K562 (cell line): Measurements from ENCODE around the gene LAMTOR1. TPM values are rescaled to one million over a fixed set of nuclear protein-coding genes. Genes with fewer than 3 reads are reported as not detected.

Source experiments
- ARID2 ChIP-seq: fragments of 450-650 bp; IDR thresholded peaks from 2 replicates; pipeline ENCODE4 v1.6.1; 2017; ENCODE audit warnings: antibody characterized with exemption, mild to moderate bottlenecking
- ATF4 ChIP-seq: fragments of 450-650 bp; formaldehyde crosslinking; IDR thresholded peaks from 2 replicates; pipeline ENCODE4 v1.4.0; 2022; ENCODE audit warnings: mild to moderate bottlenecking, moderate library complexity
- ETV6 ChIP-seq, 3 experiments: fragments of 150-350 bp in 1 of 3; sonication (generic) in 1 of 3; formaldehyde crosslinking in 1 of 3; IDR thresholded peaks; 2 replicates each; pipeline versions ENCODE4 v1.6.1 to v1.8.0; 2014 to 2022; ENCODE audit warnings: borderline replicate concordance in 2 of 3, low read depth in 2 of 3, antibody characterized with exemption in 1 of 3, low read length in 1 of 3, mild to moderate bottlenecking in 1 of 3, missing genetic modification reagents in 1 of 3
- HINFP ChIP-seq: fragments of 450-650 bp; conservative IDR thresholded peaks from 2 replicates; pipeline ENCODE4 v1.6.1; 2016; ENCODE audit warnings: missing genetic modification characterization, low read depth, mild to moderate bottlenecking, control low read depth, missing compliant biosample characterization
- JUND ChIP-seq, 2 experiments: IDR thresholded peaks; 2 replicates in 1 of 2; 3 replicates in 1 of 2; pipeline ENCODE4 v1.6.1; 2011; ENCODE audit warnings: borderline replicate concordance in 2 of 2, low read depth in 2 of 2, low read length in 2 of 2, improper control_type of control experiment in 1 of 2, missing biosample characterization in 1 of 2, missing genetic modification characterization in 1 of 2, missing genetic modification reagents in 1 of 2
- MNT ChIP-seq, 2 experiments: fragments of 450-650 bp; conservative IDR thresholded peaks; 2 replicates each; pipeline ENCODE4 v1.6.1; 2017; ENCODE audit warnings: mild to moderate bottlenecking in 2 of 2, moderate library complexity in 2 of 2
- PHF8 ChIP-seq: fragments of 200-600 bp; sonication (generic); IDR thresholded peaks from 2 replicates; pipeline ENCODE4 v1.6.1; 2012; ENCODE audit warnings: mixed run types, mild to moderate bottlenecking, inconsistent platforms, low read length, moderate library complexity, borderline replicate concordance
- POU5F1 ChIP-seq: fragments of 150-350 bp; IDR thresholded peaks from 2 replicates; pipeline ENCODE4 v1.6.1; 2014; ENCODE audit warnings: borderline replicate concordance, low read length, low read depth, mild to moderate bottlenecking; ENCODE audit not compliant: partially characterized antibody
- RB1 ChIP-seq: fragments of 450-650 bp; IDR thresholded peaks from 2 replicates; pipeline ENCODE4 v1.6.1; 2017; ENCODE audit warnings: low read depth, mild to moderate bottlenecking
- RBM34 ChIP-seq: fragments of 200-400 bp; formaldehyde crosslinking; IDR thresholded peaks from 2 replicates; pipeline ENCODE4 v1.6.1; 2018; ENCODE audit warnings: low read length, borderline replicate concordance; ENCODE audit not compliant: insufficient read depth
- SIRT6 ChIP-seq: IDR thresholded peaks from one replicate; pipeline ENCODE4 v1.6.1; 2012; ENCODE audit warnings: low read depth, mild to moderate bottlenecking, control low read depth, inconsistent platforms, low read length, moderate library complexity
- SREBF2 ChIP-seq: sonication (generic); formaldehyde crosslinking; IDR thresholded peaks from 2 replicates; pipeline ENCODE4 v1.4.0; 2020; ENCODE audit warnings: mild to moderate bottlenecking, missing genetic modification reagents
- XRCC5 ChIP-seq: fragments of 200-400 bp; formaldehyde crosslinking; IDR thresholded peaks from 2 replicates; pipeline ENCODE4 v1.6.1; 2017; ENCODE audit warnings: low read depth, mild to moderate bottlenecking, low read length
- ZBTB1 ChIP-seq: sonication (generic); formaldehyde crosslinking; IDR thresholded peaks from 2 replicates; pipeline ENCODE4 v1.8.1; 2023; ENCODE audit warnings: missing genetic modification reagents, low read depth, mild to moderate bottlenecking, borderline replicate concordance
- ZBTB17 ChIP-seq: fragments of 450-650 bp; formaldehyde crosslinking; IDR thresholded peaks from 2 replicates; pipeline ENCODE4 v1.4.0; 2020; ENCODE audit warnings: mild to moderate bottlenecking
- ZNF395 ChIP-seq: fragments of 200-800 bp; sonication (Bioruptor generic); IDR thresholded peaks from 2 replicates; pipeline ENCODE4 v1.6.1; 2017; ENCODE audit warnings: missing genetic modification characterization, missing compliant biosample characterization
- ZNF696 ChIP-seq: fragments of 250-450 bp; sonication (Bioruptor Pico); conservative IDR thresholded peaks from 2 replicates; pipeline ENCODE4 v1.4.0; 2020; ENCODE audit warnings: mild to moderate bottlenecking, moderate library complexity
- ZNF766 ChIP-seq: fragments of 200-800 bp; sonication (Bioruptor generic); conservative IDR thresholded peaks from 2 replicates; pipeline ENCODE4 v1.6.1; 2016; ENCODE audit warnings: missing genetic modification characterization, missing compliant biosample characterization
- polyA plus RNA-seq, 8 experiments: library from polyadenylated mRNA; depleted of rRNA in 4 of 8; stranded (reverse) in 5 of 8; unstranded in 3 of 8; fragments of >200 nt; fragmentation: Nextera tagmentation in 2 of 8; fragmentation: Illumina TruSeq in 1 of 8; extraction: Ambion mirVana in 2 of 8; extraction: Trizol in 1 of 8; gene quantifications; 2 replicates each; pipeline versions ENCODE4 v1.2.1 to v1.2.3, GENCODE V29; 2011 to 2014; ENCODE audit warnings: inconsistent platforms in 1 of 8, missing spikeins in 1 of 8
- total RNA-seq, 7 experiments: library from RNA; depleted of rRNA in 6 of 7; stranded (reverse); fragments of >200 nt in 6 of 7; fragmentation: Illumina TruSeq in 2 of 7; extraction: Trizol in 2 of 7; gene quantifications; 2 replicates each; pipeline versions ENCODE4 v1.2.1 to v1.2.3, GENCODE V29; 2011 to 2021; ENCODE audit warnings: low replicate concordance in 1 of 7

LAMTOR1 gene
- total and polyA plus RNA-seq, 9 of the 15 experiments (the other 6 are each of a cell fraction or from before 2014, with no cell fraction given) = 62.6 to 104 (median 85.3) TPM

GRCh38 chr11:72069787-72070251 lies 33.3 kb downstream of the LAMTOR1 start (continued):
- peak; percentile 77 for TF ChIP-seq ZNF766 (CRISPR knock-in tag)
- no peak for TF ChIP-seq SIRT6
- TF ChIP-seq ARID2 = no peak
- no peak for TF ChIP-seq MNT (conservative IDR thresholded peaks at IDR 0.05)
- TF ChIP-seq SREBF2 (CRISPR knock-in tag) = no peak
- no peak for TF ChIP-seq ETV6 (IDR thresholded peaks at IDR 0.05; ENCODE audit: borderline replicate concordance in 1 of 2, low read depth in 2 of 2, low read length in 1 of 2)
- TF ChIP-seq ETV6 (CRISPR knock-in tag; IDR thresholded peaks at IDR 0.05; ENCODE audit: borderline replicate concordance) = no peak
- peak; percentile 51; the same call in 1 of the 2 replicates for TF ChIP-seq ATF4 (CRISPR knock-in tag)
- TF ChIP-seq ZNF696 (CRISPR knock-in tag) = no peak
- TF ChIP-seq ZBTB17 (CRISPR knock-in tag) = 0 out of 2 replicates have a peak, but pooled peaks have one; percentile 69
- TF ChIP-seq RB1 = no peak
- no peak for TF ChIP-seq JUND (IDR thresholded peaks at IDR 0.05; ENCODE audit: borderline replicate concordance, low read depth, low read length)
- 0 out of 3 replicates have a peak, but pooled peaks have one; percentile 11 for TF ChIP-seq JUND (tag; IDR thresholded peaks at IDR 0.05; ENCODE audit: borderline replicate concordance, low read depth, low read length)
- no peak for TF ChIP-seq RBM34
- TF ChIP-seq ZBTB1 = no peak
- TF ChIP-seq HINFP (tag) = no peak
- TF ChIP-seq ZNF395 (CRISPR knock-in tag) = peak; percentile 98
- no peak for TF ChIP-seq POU5F1
- TF ChIP-seq PHF8 = no peak
- TF ChIP-seq XRCC5 = no peak
